ENCODE measurements around the gene TMEM184C.

Gene TMEM184C

DNA sequence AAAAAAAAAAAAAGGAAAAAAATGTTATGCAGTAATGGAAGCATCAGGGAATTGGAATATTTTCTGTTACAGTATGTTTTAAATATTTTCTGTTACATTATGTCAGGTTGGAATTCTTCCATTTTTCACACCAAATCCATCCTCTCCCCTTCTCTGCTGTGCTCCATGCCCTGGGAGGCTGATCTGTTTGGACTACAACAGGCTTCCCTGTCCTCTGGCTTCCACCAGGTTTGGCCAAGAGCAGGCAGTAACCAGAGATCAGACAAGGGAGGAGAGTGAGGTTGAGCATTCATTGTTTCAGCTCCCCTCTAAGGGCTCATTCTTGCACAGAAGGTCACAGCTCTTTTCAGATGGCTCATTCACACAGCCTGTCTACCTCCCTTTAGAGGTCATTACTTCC, 11.7 kb upstream of the TMEM184C start:
- DNase-seq, result no peak

DNA sequence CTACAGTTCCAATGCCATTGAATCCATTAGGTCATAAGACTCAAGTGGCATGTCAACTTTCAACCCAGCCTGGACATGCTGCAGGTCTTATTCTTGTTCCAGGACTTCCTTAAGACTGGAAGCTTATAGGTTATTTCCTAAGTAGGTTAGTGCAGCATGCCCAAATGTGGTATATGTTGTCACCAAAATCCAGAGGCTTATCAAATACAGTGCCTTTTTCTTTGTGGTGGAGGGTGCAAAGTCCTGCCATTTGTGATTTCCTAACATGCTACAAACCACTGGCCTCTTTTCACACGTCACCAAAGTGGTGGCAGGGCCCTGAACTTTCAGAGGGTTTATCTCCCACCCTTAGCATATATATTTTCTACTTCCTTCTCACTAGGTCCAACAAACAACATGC, 9.7 kb upstream of the TMEM184C start:
- no peak for DNase-seq

DNA sequence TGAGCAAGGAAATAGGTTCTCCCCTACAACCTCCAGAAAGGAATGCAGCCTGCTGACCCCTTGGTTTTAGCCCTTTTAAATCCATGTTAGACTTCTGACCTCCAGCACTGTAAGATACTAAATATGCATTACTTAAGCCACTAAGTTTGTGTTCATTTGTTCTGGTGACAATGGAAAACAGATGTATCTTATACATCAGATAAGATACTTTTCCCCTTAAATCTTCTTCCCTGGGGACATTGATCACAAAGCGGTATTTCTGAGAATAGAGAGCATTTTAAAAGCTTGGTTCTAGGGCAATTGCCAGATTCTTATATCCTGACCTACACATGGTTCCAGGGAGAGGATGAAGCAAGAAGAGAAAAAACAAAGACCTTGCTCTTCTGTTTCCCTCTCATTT, 6.5 kb upstream of the TMEM184C start:
- DNase-seq, result no peak

DNA sequence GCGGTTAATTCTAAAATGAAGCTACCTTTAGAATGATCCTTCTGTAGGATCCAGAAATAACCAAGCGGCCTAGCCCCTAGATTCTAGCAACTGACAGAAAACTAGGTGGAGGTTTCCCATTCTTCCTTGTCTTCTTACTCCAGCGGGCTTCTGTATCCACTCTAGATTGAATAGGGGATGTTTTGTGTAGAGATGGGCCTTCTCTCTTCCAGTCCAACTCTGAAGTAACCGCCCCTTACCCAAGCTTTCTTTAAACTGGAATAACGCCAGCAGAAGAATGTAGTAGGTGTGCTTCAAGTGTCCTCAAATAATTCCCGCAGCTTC, 386 bp upstream of the TMEM184C start:
- no peak for DNase-seq

DNA sequence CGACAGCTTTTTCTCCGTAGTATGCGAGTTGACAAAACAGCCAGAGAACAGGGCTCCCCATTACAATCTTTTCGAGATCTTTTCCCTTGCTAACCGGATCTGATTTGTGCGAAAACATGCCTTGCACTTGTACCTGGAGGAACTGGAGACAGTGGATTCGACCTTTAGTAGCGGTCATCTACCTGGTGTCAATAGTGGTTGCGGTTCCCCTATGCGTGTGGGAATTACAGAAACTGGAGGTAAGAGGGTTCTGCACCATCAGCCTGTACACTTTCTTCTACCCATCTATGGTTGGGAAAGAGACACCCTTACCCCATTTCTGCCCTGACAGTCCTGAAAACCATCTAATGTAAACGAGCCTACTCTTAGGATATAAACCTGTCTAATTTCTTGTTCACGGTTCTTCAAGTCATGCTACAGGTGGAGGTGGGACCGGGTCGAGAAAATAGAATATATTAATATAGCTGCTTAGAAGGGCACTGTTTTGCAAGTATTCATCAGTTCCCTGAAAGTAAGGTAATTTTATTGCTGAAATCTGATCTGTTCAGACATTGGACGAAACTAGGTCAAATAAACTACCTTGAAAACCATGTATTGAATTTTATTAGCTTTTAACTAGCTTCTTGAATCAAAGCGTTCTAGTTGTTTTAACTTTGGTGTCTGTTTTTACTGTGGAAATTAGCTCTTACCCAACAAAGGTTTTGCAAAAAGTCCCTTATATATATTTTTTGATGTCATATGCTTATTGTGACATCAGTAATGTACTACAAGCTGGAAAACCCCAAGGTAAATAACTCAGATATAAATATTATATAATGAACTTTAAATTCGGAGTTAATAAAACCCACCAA, 869 bp downstream of the TMEM184C start:
- DNase-seq, result no peak

DNA sequence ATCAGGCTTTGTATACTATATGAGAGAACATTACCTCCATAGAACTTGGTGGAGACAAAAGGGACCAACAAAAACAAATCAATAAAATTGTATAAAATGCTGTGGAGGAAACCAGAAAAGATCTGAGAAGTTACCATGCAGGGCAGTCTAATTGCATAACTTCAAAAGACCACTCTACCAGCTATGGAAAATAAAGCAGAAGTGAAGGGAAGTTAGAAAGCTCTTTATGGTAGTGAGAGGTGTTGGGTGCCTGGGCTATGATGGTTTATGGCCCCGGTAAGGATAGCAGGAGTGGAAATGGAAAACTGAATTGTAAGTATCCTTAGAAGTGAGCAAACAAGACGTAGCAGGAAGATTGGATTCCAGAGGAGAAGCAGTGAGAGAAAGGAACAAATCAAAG, 3.1 kb downstream of the TMEM184C start:
- DNase-seq, result no peak

DNA sequence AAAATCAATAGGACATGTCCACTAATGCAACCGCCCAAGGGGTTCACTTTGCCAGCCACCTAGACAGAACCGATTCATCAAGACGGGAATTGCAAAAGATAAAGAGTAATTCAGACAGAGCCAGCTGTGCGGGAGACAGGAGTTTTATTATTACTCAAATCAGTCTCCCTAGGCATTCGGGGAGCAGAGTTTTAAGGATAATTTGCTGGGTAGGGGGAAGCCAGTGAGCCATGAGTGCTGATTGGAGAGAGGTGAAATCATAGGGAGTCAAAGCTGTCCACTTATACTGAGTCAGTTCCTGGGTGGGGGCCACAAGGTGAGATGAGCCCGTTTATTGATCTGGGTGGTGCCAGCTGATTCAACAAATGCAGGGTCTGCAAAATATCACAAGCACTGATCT, 8.5 kb downstream of the TMEM184C start:
- DNase-seq, result no peak

DNA sequence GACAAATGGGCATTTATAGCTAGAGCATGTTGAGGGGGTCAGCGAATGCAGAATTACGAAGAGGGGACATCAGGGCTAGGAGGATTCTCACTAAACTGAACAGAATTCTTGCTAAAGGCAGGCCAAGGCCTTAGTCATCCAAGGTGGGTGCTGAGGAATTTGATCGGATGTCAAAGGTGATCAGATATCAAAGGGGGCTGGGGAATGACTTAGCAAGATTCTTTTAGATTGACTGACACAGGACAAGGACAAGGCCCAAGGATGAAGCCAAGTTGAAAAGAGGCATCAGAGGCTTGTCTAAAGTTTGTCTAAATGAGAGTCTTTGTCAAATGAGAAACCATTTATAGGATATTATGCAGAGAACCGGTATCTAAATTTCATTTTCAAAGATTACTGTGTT, 9.7 kb downstream of the TMEM184C start:
- DNase-seq, result no peak

DNA sequence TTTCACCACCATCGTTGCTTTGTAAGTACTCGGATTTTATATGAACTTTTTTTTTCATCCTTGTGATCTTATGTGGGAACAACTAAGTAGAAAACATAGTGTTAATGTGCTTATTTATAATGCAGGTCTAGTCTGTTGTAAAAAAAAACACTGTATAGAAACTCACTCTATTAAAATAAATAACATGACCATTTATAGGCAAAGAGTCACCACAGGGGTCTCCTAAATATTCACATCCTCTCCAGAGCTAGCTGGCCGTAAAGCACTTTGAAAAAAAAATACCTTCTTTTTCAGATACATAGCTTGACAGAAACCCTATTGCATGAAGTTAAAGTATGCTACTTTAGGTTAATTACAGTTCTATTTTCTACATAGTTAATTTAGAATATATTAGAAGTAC, 11.2 kb downstream of the TMEM184C start:
- no peak for DNase-seq

DNA sequence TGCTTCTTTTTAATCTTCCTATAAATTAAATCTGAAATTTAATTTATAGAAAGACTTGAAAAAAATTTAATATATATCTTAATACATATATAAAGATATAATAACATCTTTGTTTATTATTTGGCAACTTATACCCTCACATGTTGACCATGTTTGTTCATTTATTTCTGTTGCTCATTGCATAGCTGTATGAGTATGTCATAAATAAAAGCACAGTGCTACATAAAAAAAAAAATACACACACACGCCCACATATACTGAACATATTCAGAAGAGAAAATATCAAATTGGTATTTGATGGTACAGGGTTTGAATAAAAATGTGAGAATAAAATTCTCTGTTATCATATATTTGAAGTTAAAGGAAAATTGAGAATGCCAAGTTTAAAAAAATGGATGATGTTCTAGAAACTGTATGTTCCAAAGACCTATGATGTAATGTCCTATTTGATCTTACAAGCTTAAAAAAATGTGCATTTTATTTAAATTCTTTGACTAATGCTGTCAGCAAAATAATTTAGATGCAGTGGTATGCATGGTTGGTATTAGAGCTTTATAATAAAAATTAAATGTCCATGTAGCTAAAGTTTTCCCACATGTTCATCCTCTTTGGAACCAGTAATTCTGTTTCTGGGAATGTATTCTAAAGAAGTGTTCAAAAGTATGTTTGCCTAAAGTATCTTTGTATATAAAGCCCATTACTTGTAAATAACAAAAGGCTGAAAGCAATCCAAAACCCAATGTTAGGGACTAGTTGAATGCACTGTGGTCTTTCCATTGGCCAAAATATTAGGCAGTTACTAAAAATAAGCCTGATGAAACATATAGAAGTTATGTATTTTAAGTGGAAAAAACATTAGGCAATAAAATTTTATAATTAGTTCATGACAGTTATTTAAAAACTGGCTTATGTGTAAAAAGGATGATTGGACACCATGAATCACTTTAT, 12.9 kb downstream of the TMEM184C start:
- DNase-seq, result no peak

DNA sequence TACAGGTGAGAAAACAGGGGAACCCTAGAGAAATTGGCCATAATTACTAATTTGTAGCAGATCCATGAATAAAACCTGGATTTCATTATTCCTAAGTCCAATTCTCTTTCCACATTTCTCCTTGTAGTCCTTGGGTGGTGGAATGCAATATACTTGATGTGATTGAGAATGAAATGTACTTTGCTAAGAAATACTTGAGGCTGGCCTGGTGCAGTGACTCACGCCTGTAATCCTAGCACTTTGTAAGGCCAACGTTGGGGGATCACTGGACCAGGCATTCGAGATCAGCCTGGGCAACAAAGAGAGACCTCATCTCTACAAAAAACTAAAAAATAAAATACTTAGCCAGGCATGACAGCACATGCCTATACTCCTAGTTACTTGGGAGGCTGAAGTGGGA, 15.9 kb downstream of the TMEM184C start:
- DNase-seq, result no peak

DNA sequence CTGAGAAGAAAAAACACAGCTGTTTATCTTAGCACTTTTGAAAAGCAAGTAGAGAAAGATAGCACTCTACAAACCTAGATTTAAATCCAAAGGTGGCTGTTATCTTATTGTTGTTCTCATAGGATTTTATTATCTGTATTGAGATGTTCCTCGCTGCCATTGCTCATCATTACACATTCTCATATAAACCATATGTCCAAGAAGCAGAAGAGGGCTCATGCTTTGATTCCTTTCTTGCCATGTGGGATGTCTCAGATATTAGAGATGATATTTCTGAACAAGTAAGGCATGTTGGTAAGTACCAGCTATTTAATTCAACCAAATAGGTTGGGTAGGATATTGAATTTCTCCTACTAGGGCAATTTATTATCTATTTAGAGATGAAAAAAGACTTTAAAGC, 16.4 kb downstream of the TMEM184C start:
- no peak for DNase-seq

DNA sequence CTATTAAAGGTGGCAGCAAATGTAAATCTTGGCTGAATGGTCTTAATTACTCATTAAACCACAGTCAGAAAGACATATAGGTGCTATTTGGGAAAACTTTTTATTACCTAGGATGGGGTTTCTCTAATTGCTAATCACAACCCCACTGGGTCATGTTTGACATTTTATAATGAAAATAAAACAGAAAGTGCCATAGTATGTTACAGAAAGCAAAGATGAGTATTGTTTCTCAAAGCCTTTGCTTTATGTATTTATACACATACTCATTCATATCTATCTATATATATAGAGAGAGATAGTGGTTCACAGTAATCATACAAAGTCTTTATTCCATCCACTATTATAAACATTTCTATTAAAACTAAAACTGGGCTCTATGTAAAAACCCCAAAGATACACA, 18.2 kb downstream of the TMEM184C start:
- no peak for DNase-seq

DNA sequence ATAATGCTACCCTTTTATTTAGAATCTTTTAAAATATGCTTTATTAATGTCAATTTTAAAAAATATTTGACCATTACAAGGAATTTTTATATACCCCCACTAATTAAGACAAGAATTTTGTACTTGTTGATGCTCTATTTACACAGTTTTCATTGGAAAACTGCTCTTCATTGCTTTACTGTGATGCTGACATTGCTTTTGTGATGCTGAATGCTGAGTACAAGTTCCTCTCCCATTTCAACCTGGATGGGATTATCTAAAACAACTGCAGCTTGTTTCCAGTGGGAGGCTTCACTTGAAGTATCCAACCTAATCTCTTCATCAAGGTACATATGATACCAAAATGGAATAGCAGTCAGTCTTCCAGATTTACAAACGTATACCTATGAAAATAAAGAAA, 21.2 kb downstream of the TMEM184C start:
- no peak for DNase-seq

DNA sequence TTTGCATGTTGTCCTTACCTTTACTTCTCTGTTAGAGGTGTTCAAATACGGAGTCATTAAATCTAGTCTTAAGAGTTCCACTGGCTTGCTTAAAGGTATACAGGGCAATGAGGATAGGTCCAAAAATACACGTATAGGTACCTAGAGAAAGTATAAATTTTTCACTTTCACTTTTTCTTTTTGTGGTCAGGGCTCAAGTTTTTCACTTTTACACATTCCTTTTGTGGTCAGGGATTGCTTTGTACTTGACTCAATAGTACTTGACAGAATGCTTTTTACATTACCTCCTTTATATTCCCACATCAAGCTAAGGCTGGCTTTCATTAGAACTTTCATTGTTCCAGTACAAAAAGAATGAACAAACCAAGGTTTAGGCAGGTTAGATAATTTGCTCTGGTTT, 21.7 kb downstream of the TMEM184C start:
- DNase-seq, result no peak

DNA sequence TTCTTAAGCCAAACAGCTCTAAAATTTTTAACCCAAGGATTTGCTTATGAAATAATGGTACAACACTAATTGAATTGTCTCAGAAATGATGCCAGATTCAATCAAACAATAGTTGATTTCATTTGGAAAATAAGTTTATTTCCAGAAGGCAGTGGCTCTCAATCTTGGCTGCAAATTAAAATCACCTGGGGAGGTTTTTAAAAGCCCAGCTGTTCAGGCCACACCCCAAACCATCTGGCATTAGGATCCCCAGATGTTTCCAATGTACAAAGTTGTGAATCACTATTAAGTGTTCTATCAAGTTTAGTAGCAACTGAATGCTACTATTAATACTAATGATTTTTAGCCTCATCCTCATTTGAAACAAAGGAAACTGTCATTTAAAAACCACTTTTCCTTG, 22.2 kb downstream of the TMEM184C start:
- no peak for DNase-seq

DNA sequence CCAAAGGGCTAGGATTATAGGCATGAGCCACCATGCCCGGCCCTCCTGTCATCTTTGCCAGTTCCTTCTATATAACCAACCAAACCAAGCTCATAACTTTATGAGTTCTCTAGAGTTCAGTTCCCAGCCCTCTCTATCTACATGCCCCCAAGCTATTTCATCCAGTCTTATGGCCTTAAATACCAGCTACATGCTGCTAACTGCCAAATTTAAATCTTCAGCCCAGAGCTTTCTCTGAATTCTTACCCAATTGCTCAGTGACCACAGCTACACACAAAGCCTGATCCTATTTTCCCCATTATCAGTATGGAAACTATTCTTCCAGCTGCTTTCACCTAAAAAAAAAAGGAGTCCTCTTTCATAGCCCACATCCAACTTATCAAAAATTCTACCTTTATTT, 23.1 kb downstream of the TMEM184C start:
- no peak for DNase-seq

DNA sequence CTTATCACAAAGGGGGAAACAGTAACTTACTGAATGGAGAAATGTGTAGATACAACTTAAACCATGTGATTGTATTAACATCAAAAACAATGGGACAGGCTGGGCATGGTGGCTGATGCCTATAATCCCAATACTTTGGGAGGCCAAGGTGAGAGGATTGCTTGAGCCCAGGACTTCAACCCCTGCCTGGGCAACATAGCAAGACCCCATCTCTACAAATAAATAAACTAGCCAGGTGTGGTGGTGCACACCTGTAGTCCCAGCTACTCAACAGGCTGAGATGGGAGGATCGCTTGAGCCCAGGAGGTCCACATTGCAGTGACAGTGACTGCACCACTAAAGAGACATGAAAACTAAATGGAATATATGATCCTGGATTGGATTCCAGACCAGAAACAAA, 26.4 kb downstream of the TMEM184C start:
- DNase-seq, result no peak

DNA sequence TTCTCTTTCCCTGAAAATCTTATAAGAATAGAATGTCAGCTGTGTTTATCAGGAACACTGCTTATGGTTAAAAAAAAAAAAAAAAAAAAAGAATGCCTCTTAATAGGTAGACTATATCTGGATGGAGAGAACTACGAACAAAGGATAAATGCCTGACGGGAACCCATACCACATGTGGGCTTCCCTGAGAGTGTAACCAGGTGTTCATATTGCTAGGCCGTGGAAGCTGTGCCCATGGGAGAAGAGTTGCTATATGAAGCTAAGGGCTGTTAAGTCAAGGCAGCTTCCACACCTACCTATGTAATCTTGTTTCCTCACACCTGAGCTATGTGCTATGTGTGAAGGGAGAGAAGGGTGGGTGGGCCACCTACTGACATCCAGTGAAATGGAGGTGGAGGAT, 27.3 kb downstream of the TMEM184C start:
- DNase-seq, result no peak

DNA sequence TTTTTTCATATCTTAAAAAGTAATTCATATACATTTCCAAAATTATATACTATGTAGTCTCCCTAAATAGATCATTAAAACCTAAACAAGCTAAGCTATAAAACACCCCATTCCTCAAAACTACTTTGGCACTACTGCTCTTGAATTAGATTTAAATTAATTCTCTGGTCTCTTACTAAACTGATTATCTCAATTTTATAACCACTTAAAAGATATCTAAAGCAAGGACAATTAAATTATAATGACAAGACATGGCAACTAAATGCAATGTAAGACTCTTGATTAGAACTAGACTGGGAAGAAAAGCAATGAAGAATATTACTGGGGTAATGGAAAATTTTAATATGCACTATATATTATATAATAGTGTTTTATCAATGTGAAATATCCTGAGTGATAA, 27.9 kb downstream of the TMEM184C start:
- DNase-seq, result no peak

DNA sequence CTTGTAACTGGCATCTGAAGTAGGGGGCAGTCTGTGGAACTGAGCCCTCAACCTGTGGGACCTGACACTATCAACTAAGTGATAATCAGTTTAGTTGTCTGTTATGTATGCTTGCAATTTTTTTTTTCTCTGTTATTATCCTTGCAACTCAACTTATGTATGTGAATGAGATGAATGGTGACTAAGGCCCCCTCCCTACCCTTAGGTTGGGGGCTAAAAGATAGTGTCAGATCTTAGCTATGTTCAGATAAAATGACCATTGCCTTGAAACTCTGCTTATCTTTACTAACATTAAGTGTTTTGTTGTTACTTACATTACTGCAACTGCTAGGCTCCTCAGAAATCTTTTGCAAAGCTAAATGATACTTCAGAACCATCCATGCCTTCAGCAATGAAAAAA, 31.5 kb downstream of the TMEM184C start:
- DNase-seq, result no peak

DNA sequence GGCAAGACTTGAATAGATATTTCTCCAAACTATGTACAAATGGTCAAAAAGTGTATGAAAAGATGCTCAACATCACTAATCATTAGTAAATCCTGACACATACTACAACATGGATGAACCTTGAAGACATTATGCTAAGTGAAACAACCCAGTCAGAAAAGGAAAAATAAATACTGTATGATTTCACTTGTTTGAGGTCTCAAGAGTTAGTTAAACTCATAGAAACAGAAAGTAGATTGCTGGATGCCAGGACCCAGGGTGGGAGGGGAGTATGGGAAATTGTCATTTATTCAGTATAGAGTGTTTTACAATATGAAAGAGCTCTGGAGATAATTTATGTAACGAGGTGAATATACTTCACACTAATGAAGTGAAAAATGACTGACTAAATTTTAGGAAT, 34.4 kb downstream of the TMEM184C start:
- no peak for DNase-seq

DNA sequence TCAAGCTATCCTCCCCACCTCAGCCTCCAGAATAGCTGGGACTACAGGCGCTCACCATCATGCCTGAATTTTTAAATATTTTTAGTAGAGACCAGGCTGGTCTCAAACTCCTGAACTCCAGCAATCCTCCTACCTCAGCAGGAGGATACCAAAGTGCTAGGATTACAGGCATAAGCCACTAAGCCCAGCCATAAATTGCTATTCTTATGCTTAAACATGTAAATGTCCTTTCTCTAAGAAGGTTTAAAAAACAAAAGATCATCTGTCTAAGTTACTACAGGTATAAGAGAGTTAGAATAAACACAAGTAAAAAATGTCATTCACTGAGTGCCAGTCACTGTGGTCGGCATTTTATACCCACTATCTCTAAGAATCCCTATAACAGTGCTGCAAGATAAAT, 38.4 kb downstream of the TMEM184C start:
- no peak for DNase-seq

DNA sequence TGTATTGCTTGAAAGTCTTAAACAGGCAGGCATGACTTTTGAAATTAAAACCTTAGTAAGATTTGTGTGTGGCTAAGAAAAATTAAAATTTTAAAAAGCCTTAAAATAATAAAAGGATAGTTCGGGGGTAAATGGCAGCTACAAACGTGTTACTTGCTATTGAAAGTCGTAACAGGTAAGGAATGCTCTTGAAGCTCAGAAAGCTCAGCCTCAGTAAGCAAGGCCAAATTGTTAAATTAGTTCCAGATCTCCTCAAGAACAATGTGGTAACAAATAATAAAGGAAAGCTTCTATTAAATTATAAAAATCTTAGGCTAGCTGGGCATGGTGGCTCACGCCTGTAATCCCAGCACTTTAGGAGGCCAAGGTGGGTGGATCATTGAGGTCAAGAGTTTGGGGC, 41.3 kb downstream of the TMEM184C start:
- no peak for DNase-seq

All from NCI-H526 treated with DMSO at 0.1 percent for 48 hours (cell line).